SJCRH30 (cell line): Measurements from ENCODE around the gene TMTC1. TPM values are rescaled to one million over a fixed set of nuclear protein-coding genes. Genes with fewer than 3 reads are reported as not detected.
A peak's percentile ranks its signal among the peaks of the same experiment; 100 is the strongest.
"Not testable (repeated sequence)": the region's sequence is repeated elsewhere in the genome, so short reads cannot be mapped to it uniquely, and the experiment has no call there.

ENCODE experiments used
- DNase-seq, 2 experiments: peaks; one replicate each; pipeline ENCODE4 v3.0.0-alpha.2; 2015 to 2020
- H3K27ac ChIP-seq: fragments of 250-450 bp; sonication (Bioruptor Pico); 2 replicates; pipeline ENCODE4 v1.5.1; 2020; ENCODE audit warnings: mild to moderate bottlenecking, moderate library complexity
- H3K27me3 ChIP-seq: fragments of 250-450 bp; sonication (Bioruptor Pico); 2 replicates; pipeline ENCODE4 v1.5.1; 2020; ENCODE audit warnings: mild to moderate bottlenecking, moderate library complexity
- H3K36me3 ChIP-seq: fragments of 250-450 bp; sonication (Bioruptor Pico); 2 replicates; pipeline ENCODE4 v1.5.1; 2020; ENCODE audit warnings: mild to moderate bottlenecking, moderate library complexity
- H3K4me1 ChIP-seq: fragments of 250-450 bp; sonication (Bioruptor Pico); 2 replicates; pipeline ENCODE4 v1.5.1; 2020; ENCODE audit warnings: mild to moderate bottlenecking, moderate library complexity
- H3K4me3 ChIP-seq: fragments of 250-450 bp; sonication (Bioruptor Pico); 2 replicates; pipeline ENCODE4 v1.5.1; 2020; ENCODE audit warnings: mild to moderate bottlenecking, moderate library complexity
- H3K9me3 ChIP-seq: fragments of 250-450 bp; sonication (Bioruptor Pico); replicated peaks from 2 replicates; pipeline ENCODE4 v1.5.1; 2020; ENCODE audit warnings: mild to moderate bottlenecking, moderate library complexity
- total RNA-seq: library from RNA; depleted of rRNA; stranded (reverse); fragments of >200 nt; shearing (Covaris generic); gene quantifications from 2 replicates; pipeline ENCODE4 v1.2.3, GENCODE V29; 2014

The TMTC1 gene
- total RNA-seq, 1 experiment from 2014 or later, result 129 TPM

GRCh38 chr12:29634057-29634456 lies 149.7 kb downstream of the TMTC1 start:
- H3K4me3 ChIP-seq, result no peak overlapping the region
- peaks cover 53% of the 10 kb centered on the region for H3K36me3 ChIP-seq
- H3K27ac ChIP-seq, result no peak overlapping the region
- no peaks in the 10 kb centered on the region for H3K4me1 ChIP-seq
- no peaks in the 10 kb centered on the region for H3K9me3 ChIP-seq
- H3K27me3 ChIP-seq, result no peaks in the 10 kb centered on the region
- no peak for DNase-seq

- DNase-seq, H3K4me1 ChIP-seq, H3K27ac ChIP-seq, H3K4me3 ChIP-seq, H3K27me3 ChIP-seq, H3K9me3 ChIP-seq: not testable (repeated sequence)
- peaks cover 73% of the 10 kb centered on the region for H3K36me3 ChIP-seq
Observed at GRCh38 chr12:29630164-29630563, 153.6 kb downstream of the TMTC1 start.

GRCh38 chr12:29627221-29627620 lies 156.5 kb downstream of the TMTC1 start:
- no peak overlapping the region for H3K4me3 ChIP-seq
- H3K9me3 ChIP-seq, result no peaks in the 10 kb centered on the region
- peaks cover 68% of the 10 kb centered on the region for H3K36me3 ChIP-seq

GRCh38 chr12:29625359-29625953 lies 158.3 kb downstream of the TMTC1 start:
- H3K4me1 ChIP-seq, result no peaks in the 10 kb centered on the region
- no peak for DNase-seq
- peaks cover 68% of the 10 kb centered on the region for H3K36me3 ChIP-seq
- no peak overlapping the region for H3K4me3 ChIP-seq
- no peaks in the 10 kb centered on the region for H3K9me3 ChIP-seq
- no peaks in the 10 kb centered on the region for H3K27me3 ChIP-seq
- no peak overlapping the region for H3K27ac ChIP-seq

More at GRCh38 chr12:29627221-29627620, 156.5 kb downstream of the TMTC1 start:
- no peak for DNase-seq
- Histone ChIP-seq H3K27ac (no peak overlapping the region), H3K4me1 (no peaks in the 10 kb centered on the region), H3K27me3 (no peaks in the 10 kb centered on the region)

GRCh38 chr12:29622251-29622650 lies 161.5 kb downstream of the TMTC1 start:
- no peak for DNase-seq
- Histone ChIP-seq H3K4me1 (peaks cover 9% of the 10 kb centered on the region), H3K36me3 (peaks cover 49% of the 10 kb centered on the region), H3K27me3 (no peaks in the 10 kb centered on the region), H3K27ac (no peak overlapping the region), H3K9me3 (no peaks in the 10 kb centered on the region), H3K4me3 (no peak overlapping the region)

- DNase-seq, result no peak
- Histone ChIP-seq H3K36me3 (peaks cover 42% of the 10 kb centered on the region), H3K27ac (no peak overlapping the region), H3K4me3 (no peak overlapping the region), H3K9me3 (no peaks in the 10 kb centered on the region), H3K27me3 (no peaks in the 10 kb centered on the region), H3K4me1 (peaks cover 17% of the 10 kb centered on the region)
Observed at GRCh38 chr12:29620030-29620429, 163.7 kb downstream of the TMTC1 start.

- H3K9me3 ChIP-seq, result no peaks in the 10 kb centered on the region
- peaks cover 17% of the 10 kb centered on the region for H3K4me1 ChIP-seq
- peak overlapping the region; percentile 95 for H3K27ac ChIP-seq
- H3K27me3 ChIP-seq, result no peaks in the 10 kb centered on the region
- H3K4me3 ChIP-seq, result no peak overlapping the region
- DNase-seq, result peak in 1 of 2 experiments; percentile 39
- H3K36me3 ChIP-seq, result peaks cover 50% of the 10 kb centered on the region
Observed at GRCh38 chr12:29617407-29617803, 166.3 kb downstream of the TMTC1 start.

- H3K27ac ChIP-seq, result peak overlapping the region; percentile 95
- no peaks in the 10 kb centered on the region for H3K27me3 ChIP-seq
- no peaks in the 10 kb centered on the region for H3K9me3 ChIP-seq
- H3K4me3 ChIP-seq, result no peak overlapping the region
- peaks cover 17% of the 10 kb centered on the region for H3K4me1 ChIP-seq
- peak; percentile 75 to 83 for DNase-seq
- peaks cover 51% of the 10 kb centered on the region for H3K36me3 ChIP-seq
Observed at GRCh38 chr12:29616664-29617406, 166.9 kb downstream of the TMTC1 start.

- Histone ChIP-seq H3K27me3 (no peaks in the 10 kb centered on the region), H3K9me3 (no peaks in the 10 kb centered on the region), H3K4me3 (no peak overlapping the region), H3K36me3 (peaks cover 43% of the 10 kb centered on the region), H3K27ac (no peak overlapping the region), H3K4me1 (peaks cover 17% of the 10 kb centered on the region)
- no peak for DNase-seq
Observed at GRCh38 chr12:29614694-29615325, 168.9 kb downstream of the TMTC1 start.

- Histone ChIP-seq H3K9me3 (no peaks in the 10 kb centered on the region), H3K4me3 (no peak overlapping the region), H3K4me1 (peaks cover 14% of the 10 kb centered on the region), H3K27me3 (no peaks in the 10 kb centered on the region), H3K36me3 (peaks cover 40% of the 10 kb centered on the region), H3K27ac (no peak overlapping the region)
- no peak for DNase-seq
Observed at GRCh38 chr12:29612912-29613311, 170.8 kb downstream of the TMTC1 start.

GRCh38 chr12:29611906-29612305 lies 171.8 kb downstream of the TMTC1 start:
- DNase-seq, result no peak
- H3K27ac ChIP-seq, result no peak overlapping the region

GRCh38 chr12:29610473-29611170 lies 173.1 kb downstream of the TMTC1 start:
- H3K27ac ChIP-seq, result no peak overlapping the region
- no peaks in the 10 kb centered on the region for H3K27me3 ChIP-seq
- H3K9me3 ChIP-seq, result no peaks in the 10 kb centered on the region
- DNase-seq, result no peak
- H3K4me3 ChIP-seq, result no peak overlapping the region
- peaks cover 39% of the 10 kb centered on the region for H3K36me3 ChIP-seq
- H3K4me1 ChIP-seq, result no peaks in the 10 kb centered on the region

More at GRCh38 chr12:29611906-29612305, 171.8 kb downstream of the TMTC1 start:
- Histone ChIP-seq H3K4me1 (peaks cover 4% of the 10 kb centered on the region), H3K27me3 (no peaks in the 10 kb centered on the region), H3K36me3 (peaks cover 42% of the 10 kb centered on the region), H3K4me3 (no peak overlapping the region), H3K9me3 (no peaks in the 10 kb centered on the region)

GRCh38 chr12:29609431-29610215 lies 174.1 kb downstream of the TMTC1 start:
- Histone ChIP-seq H3K4me1 (no peaks in the 10 kb centered on the region), H3K27me3 (no peaks in the 10 kb centered on the region), H3K9me3 (no peaks in the 10 kb centered on the region), H3K4me3 (no peak overlapping the region), H3K27ac (no peak overlapping the region), H3K36me3 (peaks cover 31% of the 10 kb centered on the region)
- DNase-seq, result no peak

GRCh38 chr12:29608581-29608980 lies 175.2 kb downstream of the TMTC1 start:
- Histone ChIP-seq H3K9me3 (no peaks in the 10 kb centered on the region), H3K4me1 (no peaks in the 10 kb centered on the region), H3K4me3 (no peak overlapping the region), H3K27me3 (no peaks in the 10 kb centered on the region), H3K27ac (no peak overlapping the region), H3K36me3 (peaks cover 32% of the 10 kb centered on the region)
- no peak for DNase-seq
